ENCODE data around the gene DAZAP1. TPM values are rescaled to one million over a fixed set of nuclear protein-coding genes. Genes with fewer than 3 reads are reported as not detected.

The DAZAP1 gene
- total and polyA plus RNA-seq, 9 donors, result 29.6 to 113 (median 77.4) TPM

DNA sequence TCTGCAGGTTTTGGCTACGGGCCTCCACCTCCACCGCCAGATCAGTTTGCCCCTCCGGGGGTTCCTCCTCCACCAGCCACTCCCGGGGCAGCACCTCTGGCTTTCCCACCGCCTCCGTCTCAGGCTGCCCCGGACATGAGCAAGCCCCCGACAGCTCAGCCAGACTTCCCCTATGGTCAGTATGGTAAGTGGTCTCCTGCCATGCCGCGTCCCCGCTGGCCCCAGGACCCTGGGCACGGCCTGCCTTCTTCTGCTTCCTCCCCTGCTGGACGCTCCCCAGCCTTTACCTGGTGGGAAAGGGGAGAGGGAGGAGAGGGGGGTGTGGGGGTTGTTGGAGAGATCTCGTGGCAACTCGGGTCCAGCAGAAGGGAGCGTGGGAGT lies 25.1 kb downstream of the DAZAP1 start:
- H3K4me1 ChIP-seq (ENCODE audit: insufficient read depth), result no peaks in the 10 kb centered on the region
- intact Hi-C loops (cut with DNase I), result no loop called here
- no peak overlapping the region for H3K4me3 ChIP-seq
- no peaks in the 10 kb centered on the region for H3K27me3 ChIP-seq
- H3K36me3 ChIP-seq, result no peaks in the 10 kb centered on the region
- no peak overlapping the region for H3K27ac ChIP-seq
- TF ChIP-seq POLR2A (IDR thresholded peaks at IDR 0.05) (no peak), EP300 (IDR thresholded peaks at IDR 0.05) (no peak)
- TF ChIP-seq, protein P1, sequence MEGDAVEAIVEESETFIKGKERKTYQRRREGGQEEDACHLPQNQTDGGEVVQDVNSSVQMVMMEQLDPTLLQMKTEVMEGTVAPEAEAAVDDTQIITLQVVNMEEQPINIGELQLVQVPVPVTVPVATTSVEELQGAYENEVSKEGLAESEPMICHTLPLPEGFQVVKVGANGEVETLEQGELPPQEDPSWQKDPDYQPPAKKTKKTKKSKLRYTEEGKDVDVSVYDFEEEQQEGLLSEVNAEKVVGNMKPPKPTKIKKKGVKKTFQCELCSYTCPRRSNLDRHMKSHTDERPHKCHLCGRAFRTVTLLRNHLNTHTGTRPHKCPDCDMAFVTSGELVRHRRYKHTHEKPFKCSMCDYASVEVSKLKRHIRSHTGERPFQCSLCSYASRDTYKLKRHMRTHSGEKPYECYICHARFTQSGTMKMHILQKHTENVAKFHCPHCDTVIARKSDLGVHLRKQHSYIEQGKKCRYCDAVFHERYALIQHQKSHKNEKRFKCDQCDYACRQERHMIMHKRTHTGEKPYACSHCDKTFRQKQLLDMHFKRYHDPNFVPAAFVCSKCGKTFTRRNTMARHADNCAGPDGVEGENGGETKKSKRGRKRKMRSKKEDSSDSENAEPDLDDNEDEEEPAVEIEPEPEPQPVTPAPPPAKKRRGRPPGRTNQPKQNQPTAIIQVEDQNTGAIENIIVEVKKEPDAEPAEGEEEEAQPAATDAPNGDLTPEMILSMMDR (IDR thresholded peaks at IDR 0.05), result no peak
- H3K9me3 ChIP-seq, result no peaks in the 10 kb centered on the region
- WGBS, 3 donors, result 81 to 83% (median 82%) methylated on average over 16 of the region's 16 CpGs
- no peak for DNase-seq

DNA sequence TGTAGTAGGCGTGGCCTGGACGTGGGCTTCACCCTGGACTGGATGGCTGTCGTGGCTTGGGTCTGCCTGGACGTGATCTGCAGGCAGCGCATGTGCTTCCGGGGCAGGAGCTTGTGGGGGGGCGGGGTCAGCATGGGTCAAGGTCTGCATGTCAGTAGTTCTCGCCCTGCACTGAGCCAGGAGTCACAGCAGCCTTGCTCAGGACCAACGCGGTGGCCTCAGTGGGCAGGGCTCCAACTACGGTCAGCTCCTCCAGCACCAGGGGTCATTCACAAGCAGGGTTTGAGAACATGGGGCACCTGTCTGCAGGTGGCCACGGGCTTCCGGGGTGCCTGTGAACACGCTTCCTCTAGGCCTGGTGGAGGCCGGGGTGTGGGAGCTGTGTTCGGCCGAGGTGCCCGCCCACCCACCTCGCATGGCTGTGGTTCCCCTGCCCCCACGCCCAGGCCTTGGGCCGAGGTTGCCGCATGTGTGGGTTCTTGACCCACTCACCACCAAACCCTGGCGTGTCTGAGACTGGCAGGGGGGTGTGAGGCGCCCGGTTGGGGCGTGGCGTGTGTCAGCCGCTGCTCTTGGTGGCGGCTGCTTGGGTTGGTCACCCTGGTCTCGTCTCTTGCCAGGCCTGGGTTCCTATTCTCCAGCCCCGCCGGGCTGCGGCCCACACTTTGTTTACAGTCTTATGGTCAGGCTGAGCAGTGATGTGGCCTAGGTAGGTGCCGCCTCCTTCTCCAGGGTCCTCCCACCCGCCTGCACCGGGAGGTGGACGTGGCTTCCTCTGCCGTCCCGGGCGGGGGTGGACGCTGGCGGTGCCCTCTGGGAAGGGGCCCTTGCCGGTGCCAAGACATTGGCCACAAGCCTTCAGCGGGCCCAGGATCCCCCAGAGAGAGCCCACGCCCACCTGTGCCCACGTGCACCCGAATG lies 26.0 kb downstream of the DAZAP1 start:
- Histone ChIP-seq H3K36me3 (no peaks in the 10 kb centered on the region), H3K27ac (no peak overlapping the region), H3K27me3 (no peaks in the 10 kb centered on the region), H3K4me3 (no peak overlapping the region), H3K4me1 (ENCODE audit: insufficient read depth) (no peaks in the 10 kb centered on the region), H3K9me3 (no peaks in the 10 kb centered on the region)
- no peak for DNase-seq
- intact Hi-C loops (cut with DNase I), result no loop called here
- TF ChIP-seq, protein P1 (IDR thresholded peaks at IDR 0.05), result no peak
- TF ChIP-seq EP300 (IDR thresholded peaks at IDR 0.05), result no peak
- TF ChIP-seq POLR2A (IDR thresholded peaks at IDR 0.05), result no peak
- WGBS, 3 donors, result 73 to 79% (median 74%) methylated on average over 34 to 47 of the region's 47 CpGs

DNA sequence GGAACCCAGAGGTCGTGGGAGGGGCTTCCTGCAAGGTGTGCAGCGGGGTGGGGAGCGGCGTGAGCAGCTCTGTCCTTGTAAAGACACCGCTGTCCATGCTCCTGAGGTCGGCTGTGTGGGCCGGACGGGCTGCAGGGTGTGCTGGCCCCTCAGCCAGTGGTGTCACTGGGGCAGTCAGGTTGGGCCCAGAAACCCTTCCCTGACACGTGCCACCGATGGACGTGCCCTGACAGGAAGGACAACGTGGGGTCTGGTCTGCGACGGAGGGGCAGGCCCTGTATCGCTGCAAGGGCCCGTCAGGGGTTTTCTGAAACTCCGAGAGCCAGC lies 26.6 kb downstream of the DAZAP1 start:
- Histone ChIP-seq H3K4me3 (no peak overlapping the region), H3K9me3 (no peaks in the 10 kb centered on the region), H3K27ac (no peak overlapping the region), H3K4me1 (ENCODE audit: insufficient read depth) (no peaks in the 10 kb centered on the region), H3K36me3 (no peaks in the 10 kb centered on the region), H3K27me3 (no peaks in the 10 kb centered on the region)
- intact Hi-C loops (cut with DNase I), result no loop called here
- DNase-seq, result no peak
- TF ChIP-seq, protein P1 (IDR thresholded peaks at IDR 0.05), result no peak
- TF ChIP-seq EP300 (IDR thresholded peaks at IDR 0.05) (no peak), POLR2A (IDR thresholded peaks at IDR 0.05) (no peak)
- WGBS, 3 donors, result 85 to 93% (median 88%) methylated on average over 12 to 17 of the region's 17 CpGs

DNA sequence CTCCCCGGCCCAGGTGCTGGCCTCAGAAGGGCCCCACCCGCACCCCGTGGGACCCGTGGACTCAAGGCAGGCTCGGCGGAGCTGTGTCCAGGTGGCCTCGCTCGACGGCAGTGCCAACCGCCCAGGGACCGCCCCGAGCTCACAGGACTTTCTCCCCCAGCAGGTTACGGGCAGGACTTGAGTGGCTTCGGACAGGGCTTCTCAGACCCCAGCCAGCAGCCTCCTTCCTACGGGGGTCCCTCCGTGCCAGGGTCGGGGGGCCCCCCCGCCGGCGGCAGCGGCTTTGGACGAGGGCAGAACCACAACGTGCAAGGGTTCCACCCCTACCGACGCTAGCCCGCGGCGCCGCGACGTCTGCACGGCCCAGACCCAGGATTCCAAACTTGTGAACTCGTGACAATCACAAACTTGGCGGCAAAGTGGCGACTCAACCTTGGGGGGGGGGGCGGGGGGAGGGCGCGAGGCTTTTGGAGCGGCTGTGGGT lies 27.2 kb downstream of the DAZAP1 start:
- intact Hi-C loops (cut with DNase I), result no loop called here
- no peaks in the 10 kb centered on the region for H3K36me3 ChIP-seq

More for the DNA sequence above, 27.2 kb downstream of the DAZAP1 start:
- 59 to 75% (median 70%) methylated on average over 36 to 39 of the region's 39 CpGs for WGBS, 3 donors
- TF ChIP-seq EP300 (IDR thresholded peaks at IDR 0.05) (no peak), POLR2A (IDR thresholded peaks at IDR 0.05) (no peak)
- TF ChIP-seq, protein P1 (IDR thresholded peaks at IDR 0.05), result no peak
- H3K27ac ChIP-seq, result no peak overlapping the region
- H3K4me1 ChIP-seq (ENCODE audit: insufficient read depth), result peaks cover 6% of the 10 kb centered on the region
- DNase-seq, result no peak
- H3K27me3 ChIP-seq, result no peaks in the 10 kb centered on the region
- no peak overlapping the region for H3K4me3 ChIP-seq
- no peaks in the 10 kb centered on the region for H3K9me3 ChIP-seq

Data from ovary (tissue), 9 donors.